ENCODE data around the gene ADRM1.

DNA sequence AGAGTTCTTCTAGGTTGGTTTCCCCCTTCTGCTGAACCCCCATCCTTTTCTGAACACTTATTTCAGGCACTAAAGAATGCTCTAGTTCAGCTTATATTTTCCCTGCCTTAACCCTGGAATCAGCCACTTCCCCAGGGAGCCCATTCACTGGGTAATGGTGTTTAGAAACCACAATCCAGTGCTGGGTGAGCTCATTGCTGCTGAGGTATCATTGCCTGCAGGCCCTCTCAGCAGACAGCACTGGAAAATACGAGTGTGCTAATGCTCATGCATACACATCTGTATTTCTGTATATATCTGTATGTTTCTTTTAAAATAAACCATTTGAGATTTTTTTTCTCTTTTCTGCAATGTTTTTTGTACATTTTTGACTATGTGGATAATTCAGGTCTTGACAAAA lies 37.4 kb upstream of the ADRM1 start:
- TF ChIP-seq, protein P1, sequence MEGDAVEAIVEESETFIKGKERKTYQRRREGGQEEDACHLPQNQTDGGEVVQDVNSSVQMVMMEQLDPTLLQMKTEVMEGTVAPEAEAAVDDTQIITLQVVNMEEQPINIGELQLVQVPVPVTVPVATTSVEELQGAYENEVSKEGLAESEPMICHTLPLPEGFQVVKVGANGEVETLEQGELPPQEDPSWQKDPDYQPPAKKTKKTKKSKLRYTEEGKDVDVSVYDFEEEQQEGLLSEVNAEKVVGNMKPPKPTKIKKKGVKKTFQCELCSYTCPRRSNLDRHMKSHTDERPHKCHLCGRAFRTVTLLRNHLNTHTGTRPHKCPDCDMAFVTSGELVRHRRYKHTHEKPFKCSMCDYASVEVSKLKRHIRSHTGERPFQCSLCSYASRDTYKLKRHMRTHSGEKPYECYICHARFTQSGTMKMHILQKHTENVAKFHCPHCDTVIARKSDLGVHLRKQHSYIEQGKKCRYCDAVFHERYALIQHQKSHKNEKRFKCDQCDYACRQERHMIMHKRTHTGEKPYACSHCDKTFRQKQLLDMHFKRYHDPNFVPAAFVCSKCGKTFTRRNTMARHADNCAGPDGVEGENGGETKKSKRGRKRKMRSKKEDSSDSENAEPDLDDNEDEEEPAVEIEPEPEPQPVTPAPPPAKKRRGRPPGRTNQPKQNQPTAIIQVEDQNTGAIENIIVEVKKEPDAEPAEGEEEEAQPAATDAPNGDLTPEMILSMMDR (conservative IDR thresholded peaks at IDR 0.05), result no peak
- TF ChIP-seq EZH2 (IDR thresholded peaks at IDR 0.05; ENCODE audit: low read depth), result no peak

All from PC-9 (cell line).